ENCODE results near the gene ZFHX3. TPM values are rescaled to one million over a fixed set of nuclear protein-coding genes. Genes with fewer than 3 reads are reported as not detected.

The ZFHX3 gene
- total and polyA plus RNA-seq, 10 of the 15 experiments (the other 5 are each of a cell fraction or from before 2014, with no cell fraction given) = 0.68 to 8.6 (median 2.0) TPM

- ChIA-PET CTCF (interaction anchor here (2.3 kb wide), 1 partner anchor 227 kb away, joined by 10 read pairs; no protein-coding TSS in a partner anchor), RAD21 (ENCODE audit: unreplicated experiment) (no interaction called here), SMC1A (ENCODE audit: uncharacterized antibody, unreplicated experiment) (interaction anchor here (0.7 to 1.8 kb wide), 4 partner anchors 39 to 444 kb away, joined by 3 to 6 read pairs (median 3); no protein-coding TSS in a partner anchor), POLR2A (no interaction called here)
- WGBS (ENCODE audit: insufficient coverage, insufficient replicate concordance, low lambda C conversion rate, missing lambda C conversion rate) = 47% methylated on average over 10 of the region's 10 CpGs
- no TSS peak for BruUV-seq (replicated peaks)
- Histone ChIP-seq H3K9me3 (replicated peaks; ENCODE audit: control insufficient read depth, insufficient read depth, low read length) (no peaks in the 10 kb centered on the region), H3K9ac (ENCODE audit: control insufficient read depth, insufficient read depth, low read length) (no peak overlapping the region), H3K4me3 (no peak overlapping the region), H2AFZ (ENCODE audit: control insufficient read depth, low read depth, low read length) (no peak overlapping the region), H4K20me1 (ENCODE audit: control insufficient read depth, insufficient read depth) (no peaks in the 10 kb centered on the region), H3K4me2 (ENCODE audit: control insufficient read depth, insufficient read depth) (no peak overlapping the region), H3K36me3 (ENCODE audit: control insufficient read depth in 2 of 2, insufficient read depth in 2 of 2, low read length in 1 of 2) (no peaks in the 10 kb centered on the region), H3K27ac (ENCODE audit: control insufficient read depth, insufficient read depth) (no peak overlapping the region), H3K27me3 (replicated peaks in 1 of 2; ENCODE audit: control insufficient read depth in 2 of 2, insufficient read depth in 2 of 2, low read length in 1 of 2) (peaks cover 13 to 31% of the 10 kb centered on the region in 2 experiments), H3K79me2 (ENCODE audit: control insufficient read depth, insufficient read depth, low read length) (no peaks in the 10 kb centered on the region; the same call in none of the 2 replicates), H3K4me1 (ENCODE audit: control insufficient read depth, insufficient read depth, low read length) (peaks cover 10% of the 10 kb centered on the region)
- intact Hi-C loops (cut with micrococcal nuclease; ENCODE audit: unreplicated experiment) (loop anchor here (5.0 kb wide), 2 partner anchors 228 to 558 kb away; no protein-coding TSS in a partner anchor), in situ Hi-C loops (cut with MboI) (no loop called here)
- DNase-seq (ENCODE audit: low read depth, low spot score) = no peak
- ATAC-seq = no peak
- FAIRE-seq = no peak
- no peak for TF ChIP-seq ZNF24 (IDR thresholded peaks at IDR 0.05)
- no peak for TF ChIP-seq MTA3 (IDR thresholded peaks at IDR 0.05; ENCODE audit: borderline replicate concordance, low read length)
- TF ChIP-seq SMAD1 (IDR thresholded peaks at IDR 0.05; ENCODE audit: low read depth, partially characterized antibody) = no peak
- TF ChIP-seq MTA2 (IDR thresholded peaks at IDR 0.05; ENCODE audit: low read depth) = no peak
- no peak for TF ChIP-seq ZBTB40 (IDR thresholded peaks at IDR 0.05; ENCODE audit: borderline replicate concordance)
- TF ChIP-seq, protein P1, sequence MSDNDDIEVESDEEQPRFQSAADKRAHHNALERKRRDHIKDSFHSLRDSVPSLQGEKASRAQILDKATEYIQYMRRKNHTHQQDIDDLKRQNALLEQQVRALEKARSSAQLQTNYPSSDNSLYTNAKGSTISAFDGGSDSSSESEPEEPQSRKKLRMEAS (IDR thresholded peaks at IDR 0.05; ENCODE audit: low read depth, low read length) = no peak
- TF ChIP-seq ZZZ3 (IDR thresholded peaks at IDR 0.05; ENCODE audit: control insufficient read depth, insufficient read length, low read depth) = no peak
- TF ChIP-seq JUND (IDR thresholded peaks at IDR 0.05; ENCODE audit: low read depth, low read length) = no peak
- TF ChIP-seq TBL1XR1 (IDR thresholded peaks at IDR 0.05; ENCODE audit: low read depth, low read length) = no peak
- TF ChIP-seq E2F8 (IDR thresholded peaks at IDR 0.05; ENCODE audit: low read depth, partially characterized antibody) = no peak
- no peak for TF ChIP-seq BCLAF1 (IDR thresholded peaks at IDR 0.05)
- TF ChIP-seq CBX3 (IDR thresholded peaks at IDR 0.05; ENCODE audit: borderline replicate concordance, low read depth) = no peak
- TF ChIP-seq ZNF274 (IDR thresholded peaks at IDR 0.05; ENCODE audit: insufficient read depth, insufficient read length) = no peak
Measured at GRCh38 chr16:73059779-73060615, 12.1 kb upstream of the ZFHX3 start.
